K562 (cell line): ENCODE data around the gene LEMD3. TPM values are rescaled to one million over a fixed set of nuclear protein-coding genes. Genes with fewer than 3 reads are reported as not detected.

Experiments
- ATAC-seq: fragments of 200-7000 bp; cut with Tn5 transposase; 3 replicates; pipeline ENCODE4 v1.9.1; 2020; ENCODE audit warnings: moderate library complexity
- BruUV-seq: library from RNA; stranded (reverse); fragments of 400-500 nt; replicated peaks from 2 replicates; lab custom pipeline; 2021; lab: Mats Ljungman, UMichigan
- CTCF ChIA-PET: fragments of 300-600 bp; formaldehyde crosslinking; extraction: SDS; loops from one replicate; lab custom pipeline; 2021; ENCODE audit warnings: low intra/inter-chr PET ratio; lab: Yijun Ruan, JAX
- POLR2A ChIA-PET: fragments of 300-600, 350-650 bp; sonication (Branson Sonifier 250); formaldehyde crosslinking; extraction: SDS; loops from one replicate; lab custom pipeline; 2021; ENCODE audit warnings: antibody characterized with exemption, inconsistent platforms; lab: Yijun Ruan, JAX
- DNase-seq, 4 experiments: peaks; one replicate each; pipeline versions ENCODE4 v3.0.0 to v3.0.0-alpha.2; 2011 to 2018; ENCODE audit warnings: low spot score in 3 of 4, mixed read lengths in 3 of 4; ENCODE audit errors: extremely low read depth in 1 of 4
- FAIRE-seq: peaks from 2 replicates; lab custom pipeline; 2011; peaks lifted over from hg19 to GRCh38; lab: Jason Lieb, UNC
- H2AFZ ChIP-seq: 2 replicates; pipeline ENCODE4 v1.6.0; 2011; ENCODE audit warnings: low read depth, low read length, control low read depth, inconsistent platforms
- H3K27ac ChIP-seq: fragments of 200-600 bp; 3 replicates; pipeline ENCODE4 v1.8.0; 2011; ENCODE audit warnings: low read depth, mild to moderate bottlenecking, control low read depth, inconsistent platforms, low read length, moderate library complexity, mixed read lengths; ENCODE audit errors: extremely low read depth
- H3K27me3 ChIP-seq, 2 experiments: fragments of 300-600 bp in 1 of 2; 2 replicates in 1 of 2; 3 replicates in 1 of 2; pipeline versions ENCODE4 v1.6.0 to v1.8.0; 2011; ENCODE audit warnings: inconsistent platforms in 2 of 2, low read length in 2 of 2, mild to moderate bottlenecking in 1 of 2, mixed read lengths in 1 of 2, moderate library complexity in 1 of 2; ENCODE audit not compliant: control insufficient read depth in 2 of 2, insufficient read depth in 2 of 2
- H3K36me3 ChIP-seq: fragments of 300-600 bp; 3 replicates; pipeline ENCODE4 v1.8.0; 2011; ENCODE audit warnings: mild to moderate bottlenecking, low read length, inconsistent platforms; ENCODE audit not compliant: control insufficient read depth, insufficient read depth
- H3K4me1 ChIP-seq, 2 experiments: fragments of 200-600 bp in 1 of 2; replicated peaks in 1 of 2; 2 replicates in 1 of 2; 3 replicates in 1 of 2; pipeline versions ENCODE4 v1.5.1 to v1.8.0; 2011; ENCODE audit warnings: inconsistent platforms in 2 of 2, low read length in 2 of 2, mild to moderate bottlenecking in 1 of 2, mixed read lengths in 1 of 2, moderate library complexity in 1 of 2; ENCODE audit not compliant: control insufficient read depth in 2 of 2, insufficient read depth in 2 of 2
- H3K4me2 ChIP-seq: 2 replicates; pipeline ENCODE4 v1.6.1; 2011; ENCODE audit warnings: low read length, control low read depth, inconsistent platforms, mixed read lengths; ENCODE audit not compliant: insufficient read depth
- H3K4me3 ChIP-seq: fragments of 200-600 bp; sonication (generic), shearing (Covaris generic); 2 replicates; pipeline ENCODE4 v1.5.1; 2016; ENCODE audit warnings: control low read depth, inconsistent platforms
- H3K79me2 ChIP-seq: fragments of 200-600 bp; 3 replicates; pipeline ENCODE4 v1.8.0; 2011; ENCODE audit warnings: low read length, inconsistent platforms; ENCODE audit not compliant: control insufficient read depth, insufficient read depth
- H3K9ac ChIP-seq, 2 experiments: 2 replicates each; pipeline versions ENCODE4 v1.6.0 to v1.6.1; 2011; ENCODE audit warnings: low read depth in 2 of 2, low read length in 2 of 2, control low read depth in 1 of 2, inconsistent platforms in 1 of 2, mild to moderate bottlenecking in 1 of 2, mixed read lengths in 1 of 2; ENCODE audit not compliant: insufficient read depth in 1 of 2
- H3K9me1 ChIP-seq: one replicate; pipeline ENCODE4 v1.6.0; 2011; ENCODE audit warnings: inconsistent platforms, mild to moderate bottlenecking, low read length, moderate library complexity; ENCODE audit not compliant: control insufficient read depth, insufficient read depth
- H3K9me3 ChIP-seq: replicated peaks from 2 replicates; pipeline ENCODE4 v1.5.1; 2011; ENCODE audit warnings: low read depth, low read length, inconsistent platforms; ENCODE audit not compliant: control insufficient read depth, insufficient read depth
- H4K20me1 ChIP-seq: replicated peaks from 2 replicates; pipeline ENCODE4 v1.6.1; 2011; ENCODE audit warnings: low read length, inconsistent platforms, mixed read lengths; ENCODE audit not compliant: control insufficient read depth, insufficient read depth
- CBFA2T3 ChIP-seq: fragments of 450-650 bp; IDR thresholded peaks from 2 replicates; pipeline ENCODE4 v1.6.1; 2017
- DPF2 ChIP-seq: fragments of 450-650 bp; IDR thresholded peaks from 2 replicates; pipeline ENCODE4 v1.6.1; 2016
- ESRRA ChIP-seq: fragments of 450-650 bp; IDR thresholded peaks from 2 replicates; pipeline ENCODE4 v1.6.1; 2014; ENCODE audit warnings: low read depth, mild to moderate bottlenecking, moderate library complexity, borderline replicate concordance
- HNRNPUL1 ChIP-seq: fragments of 200-400 bp; formaldehyde crosslinking; IDR thresholded peaks from 2 replicates; pipeline ENCODE4 v1.6.1; 2017; ENCODE audit warnings: low read length
- MED1 ChIP-seq: sonication (generic); formaldehyde crosslinking; IDR thresholded peaks from 2 replicates; pipeline ENCODE4 v1.8.1; 2023; ENCODE audit warnings: missing genetic modification reagents, borderline replicate concordance
- NFIC ChIP-seq: fragments of 450-650 bp; IDR thresholded peaks from 2 replicates; pipeline ENCODE4 v1.6.1; 2017; ENCODE audit warnings: mild to moderate bottlenecking, inconsistent platforms
- SMAD2 ChIP-seq: fragments of 150-350 bp; IDR thresholded peaks from 2 replicates; pipeline ENCODE4 v1.6.1; 2014; ENCODE audit warnings: low read depth, mild to moderate bottlenecking, low read length
- SMAD3 ChIP-seq: fragments of 450-650 bp; formaldehyde crosslinking; conservative IDR thresholded peaks from 2 replicates; pipeline ENCODE4 v1.4.0; 2020; ENCODE audit warnings: mild to moderate bottlenecking
- TBL1XR1 ChIP-seq, 2 experiments: IDR thresholded peaks; 2 replicates each; pipeline ENCODE4 v1.6.1; 2012; ENCODE audit warnings: improper control_type of control experiment in 2 of 2, low read length in 2 of 2, mild to moderate bottlenecking in 1 of 2
- TEAD4 ChIP-seq, 2 experiments: sonication (generic) in 1 of 2; formaldehyde crosslinking in 1 of 2; IDR thresholded peaks; 2 replicates each; pipeline versions ENCODE4 v1.6.1 to v1.8.0; 2012 to 2022; ENCODE audit warnings: borderline replicate concordance in 1 of 2, inconsistent platforms in 1 of 2, low read length in 1 of 2, mild to moderate bottlenecking in 1 of 2, missing genetic modification reagents in 1 of 2
- ZNF316 ChIP-seq: fragments of 450-650 bp; IDR thresholded peaks from 2 replicates; pipeline ENCODE4 v1.6.1; 2016
- ZSCAN29 ChIP-seq: fragments of 450-650 bp; IDR thresholded peaks from 2 replicates; pipeline ENCODE4 v1.6.1; 2017
- WGBS: fragments of 100-300 bp; shearing (Covaris generic); methylation state at CpG from one replicate; pipeline ENCODE4 v1.1.6; 2016; ENCODE audit warnings: low coverage, mixed read lengths; ENCODE audit not compliant: insufficient coverage; ENCODE audit errors: missing lambda C conversion rate; 5-methylcytosine and 5-hydroxymethylcytosine counted together
- in situ Hi-C: fragments of 300-500 bp; cut with MboI; formaldehyde crosslinking; loops from 4 replicates; pipeline ENCODE4 v1.15.0; 2018; ENCODE audit warnings: inconsistent platforms, mixed read lengths
- intact Hi-C: fragments of 100-400 bp; cut with micrococcal nuclease; formaldehyde crosslinking; loops from 2 replicates; pipeline ENCODE4 v1.14.2; 2022
- polyA plus RNA-seq, 8 experiments: library from polyadenylated mRNA; depleted of rRNA in 4 of 8; stranded (reverse) in 5 of 8; unstranded in 3 of 8; fragments of >200 nt; fragmentation: Nextera tagmentation in 2 of 8; fragmentation: Illumina TruSeq in 1 of 8; extraction: Ambion mirVana in 2 of 8; extraction: Trizol in 1 of 8; gene quantifications; 2 replicates each; pipeline versions ENCODE4 v1.2.1 to v1.2.3, GENCODE V29; 2011 to 2014; ENCODE audit warnings: inconsistent platforms in 1 of 8, missing spikeins in 1 of 8
- total RNA-seq, 7 experiments: library from RNA; depleted of rRNA in 6 of 7; stranded (reverse); fragments of >200 nt in 6 of 7; fragmentation: Illumina TruSeq in 2 of 7; extraction: Trizol in 2 of 7; gene quantifications; 2 replicates each; pipeline versions ENCODE4 v1.2.1 to v1.2.3, GENCODE V29; 2011 to 2021; ENCODE audit warnings: low replicate concordance in 1 of 7
- TF ChIP-seq, protein P1 (sequence below), 3 experiments: fragments of 200-800 bp in 1 of 3; fragments of 250-450 bp in 1 of 3; fragments of 450-650 bp in 1 of 3; sonication (Bioruptor Pico) in 1 of 3; sonication (Bioruptor generic) in 1 of 3; formaldehyde crosslinking in 1 of 3; IDR thresholded peaks; 2 replicates each; pipeline versions ENCODE4 v1.6.1 to v1.8.0; 2016 to 2022; ENCODE audit warnings: mild to moderate bottlenecking in 2 of 3, missing genetic modification characterization in 2 of 3, missing compliant biosample characterization in 1 of 3, moderate library complexity in 1 of 3
- TF ChIP-seq, protein P2 (sequence below), 2 experiments: IDR thresholded peaks in 1 of 2; conservative IDR thresholded peaks in 1 of 2; 2 replicates each; pipeline ENCODE4 v1.6.1; 2016; ENCODE audit warnings: low read depth in 2 of 2, mild to moderate bottlenecking in 1 of 2, missing compliant biosample characterization in 1 of 2, missing genetic modification characterization in 1 of 2, moderate library complexity in 1 of 2

Gene LEMD3
- total and polyA plus RNA-seq, 9 of the 15 experiments (the other 6 are each of a cell fraction or from before 2014, with no cell fraction given), result 6.8 to 37.4 (median 17.2) TPM

DNA sequence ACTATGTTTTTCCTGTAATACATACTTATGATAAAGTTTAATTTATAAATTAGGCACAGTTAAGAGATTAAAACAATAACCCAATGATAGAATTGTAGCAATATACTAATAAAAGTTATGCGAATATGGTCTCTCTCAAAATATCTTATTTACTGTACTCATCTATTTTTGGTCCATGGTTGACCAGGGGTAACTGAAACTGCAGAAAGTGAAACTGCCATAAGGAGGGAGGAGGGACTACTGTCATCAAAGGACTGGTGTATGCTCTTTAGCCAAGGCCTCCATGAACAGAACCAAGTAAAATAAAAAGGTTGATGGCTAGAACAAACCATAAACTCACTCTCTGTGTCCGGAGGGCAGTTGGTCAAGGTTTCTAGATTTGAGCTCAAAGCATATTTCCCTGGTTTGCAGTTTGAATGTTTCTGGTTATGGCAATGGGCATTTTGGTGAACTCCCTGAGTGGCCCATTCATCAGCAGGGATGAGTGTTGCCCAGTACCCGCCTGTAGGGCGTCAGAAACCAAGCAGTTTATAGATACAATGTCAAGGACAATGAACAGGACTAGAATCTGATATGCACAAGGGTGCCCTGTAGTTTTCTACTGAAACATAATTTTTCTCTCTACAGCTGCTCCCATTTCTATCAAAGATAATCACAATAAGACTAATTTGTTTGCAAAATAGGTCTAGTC is 19.8 kb downstream of the LEMD3 start (continued):
- TF ChIP-seq SMAD3 (CRISPR knock-in tag) (no peak), HNRNPUL1 (no peak), MED1 (no peak), TBL1XR1 (IDR thresholded peaks at IDR 0.05; ENCODE audit: low read length in 2 of 2) (no peak), ZSCAN29 (no peak)
- TF ChIP-seq, all 486 proteins: peak for 0

DNA sequence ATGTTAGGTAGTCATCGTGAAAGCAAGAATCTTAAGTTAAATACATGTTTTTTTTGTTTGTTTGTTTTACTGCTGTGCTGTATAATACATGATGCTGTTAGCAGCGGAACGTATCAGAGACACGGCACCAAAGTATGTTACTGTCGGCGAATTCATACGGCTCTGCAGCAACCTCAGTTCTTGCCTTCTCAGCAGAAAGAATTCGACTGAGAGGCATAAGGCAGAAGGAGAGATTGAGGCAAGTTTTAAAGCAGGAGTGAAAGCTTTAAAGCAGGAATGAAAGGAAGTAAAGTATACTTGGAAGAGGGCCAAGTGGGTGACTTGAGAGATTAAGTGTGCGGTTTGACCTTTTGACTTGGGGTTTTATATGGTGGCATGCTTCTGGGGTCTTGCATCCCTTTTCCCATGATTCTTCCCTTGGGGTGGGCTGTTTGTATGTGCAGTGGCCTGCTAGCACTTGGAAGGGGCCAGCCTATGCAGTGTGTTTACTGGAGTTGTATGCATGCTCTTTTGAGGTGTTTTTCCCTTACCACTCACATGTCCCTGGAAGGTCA is 23.7 kb downstream of the LEMD3 start:
- no peak overlapping the region for H3K4me2 ChIP-seq
- CTCF ChIA-PET, result no interaction called here
- TF ChIP-seq CBFA2T3 (peak; percentile 51), TEAD4 (IDR thresholded peaks at IDR 0.05; ENCODE audit: low read length) (no peak), TEAD4 (CRISPR knock-in tag; IDR thresholded peaks at IDR 0.05; ENCODE audit: borderline replicate concordance) (no peak), ZNF316 (peak; percentile 57), NFIC (peak; percentile 95), SMAD2 (no peak), ESRRA (peak; percentile 55; the same call in 1 of the 2 replicates), DPF2 (0 out of 2 replicates have a peak, but pooled peaks have one; percentile 39)
- TF ChIP-seq, protein P1, sequence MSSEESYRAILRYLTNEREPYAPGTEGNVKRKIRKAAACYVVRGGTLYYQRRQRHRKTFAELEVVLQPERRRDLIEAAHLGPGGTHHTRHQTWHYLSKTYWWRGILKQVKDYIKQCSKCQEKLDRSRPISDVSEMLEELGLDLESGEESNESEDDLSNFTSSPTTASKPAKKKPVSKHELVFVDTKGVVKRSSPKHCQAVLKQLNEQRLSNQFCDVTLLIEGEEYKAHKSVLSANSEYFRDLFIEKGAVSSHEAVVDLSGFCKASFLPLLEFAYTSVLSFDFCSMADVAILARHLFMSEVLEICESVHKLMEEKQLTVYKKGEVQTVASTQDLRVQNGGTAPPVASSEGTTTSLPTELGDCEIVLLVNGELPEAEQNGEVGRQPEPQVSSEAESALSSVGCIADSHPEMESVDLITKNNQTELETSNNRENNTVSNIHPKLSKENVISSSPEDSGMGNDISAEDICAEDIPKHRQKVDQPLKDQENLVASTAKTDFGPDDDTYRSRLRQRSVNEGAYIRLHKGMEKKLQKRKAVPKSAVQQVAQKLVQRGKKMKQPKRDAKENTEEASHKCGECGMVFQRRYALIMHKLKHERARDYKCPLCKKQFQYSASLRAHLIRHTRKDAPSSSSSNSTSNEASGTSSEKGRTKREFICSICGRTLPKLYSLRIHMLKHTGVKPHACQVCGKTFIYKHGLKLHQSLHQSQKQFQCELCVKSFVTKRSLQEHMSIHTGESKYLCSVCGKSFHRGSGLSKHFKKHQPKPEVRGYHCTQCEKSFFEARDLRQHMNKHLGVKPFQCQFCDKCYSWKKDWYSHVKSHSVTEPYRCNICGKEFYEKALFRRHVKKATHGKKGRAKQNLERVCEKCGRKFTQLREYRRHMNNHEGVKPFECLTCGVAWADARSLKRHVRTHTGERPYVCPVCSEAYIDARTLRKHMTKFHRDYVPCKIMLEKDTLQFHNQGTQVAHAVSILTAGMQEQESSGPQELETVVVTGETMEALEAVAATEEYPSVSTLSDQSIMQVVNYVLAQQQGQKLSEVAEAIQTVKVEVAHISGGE (CRISPR knock-in tag; IDR thresholded peaks at IDR 0.05), result no peak
- TF ChIP-seq, protein P2, sequence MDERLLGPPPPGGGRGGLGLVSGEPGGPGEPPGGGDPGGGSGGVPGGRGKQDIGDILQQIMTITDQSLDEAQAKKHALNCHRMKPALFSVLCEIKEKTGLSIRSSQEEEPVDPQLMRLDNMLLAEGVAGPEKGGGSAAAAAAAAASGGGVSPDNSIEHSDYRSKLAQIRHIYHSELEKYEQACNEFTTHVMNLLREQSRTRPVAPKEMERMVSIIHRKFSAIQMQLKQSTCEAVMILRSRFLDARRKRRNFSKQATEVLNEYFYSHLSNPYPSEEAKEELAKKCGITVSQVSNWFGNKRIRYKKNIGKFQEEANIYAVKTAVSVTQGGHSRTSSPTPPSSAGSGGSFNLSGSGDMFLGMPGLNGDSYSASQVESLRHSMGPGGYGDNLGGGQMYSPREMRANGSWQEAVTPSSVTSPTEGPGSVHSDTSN (CRISPR knock-in tag; IDR thresholded peaks at IDR 0.05; ENCODE audit: low read depth), result no peak
- TF ChIP-seq, protein P2 (tag; conservative IDR thresholded peaks at IDR 0.05; ENCODE audit: low read depth), result peak; percentile 83

More for the DNA sequence above, 23.7 kb downstream of the LEMD3 start:
- Histone ChIP-seq H3K79me2 (peaks cover 84% of the 10 kb centered on the region), H3K9me3 (no peaks in the 10 kb centered on the region), H3K36me3 (no peaks in the 10 kb centered on the region; the same call in 2 of the 3 replicates), H3K27ac (no peak overlapping the region), H3K4me1 (peaks cover 0 to 12% of the 10 kb centered on the region in 2 experiments; a peak in 3 of 5 replicates), H3K27me3 (no peaks in the 10 kb centered on the region), H4K20me1 (peaks cover 9% of the 10 kb centered on the region; the same call in 1 of the 2 replicates), H3K9ac (no peak overlapping the region), H3K9me1 (peaks cover 7% of the 10 kb centered on the region), H2AFZ (no peak overlapping the region), H3K4me3 (no peak overlapping the region)
- no TSS peak for BruUV-seq
- peak; percentile 86 for FAIRE-seq
- in situ Hi-C loops, result no loop called here
- POLR2A ChIA-PET, result interaction anchor here (1.3 kb wide), 1 partner anchor 12 kb away, joined by 6 read pairs; no protein-coding TSS in a partner anchor
- 21% methylated on average over 9 of the region's 9 CpGs for WGBS
- ATAC-seq, result peak; percentile 62
- intact Hi-C loops, result no loop called here
- DNase-seq, result peak in 1 of 4 experiments; percentile 65
